ENCODE measurements around the gene COTL1.

DNA sequence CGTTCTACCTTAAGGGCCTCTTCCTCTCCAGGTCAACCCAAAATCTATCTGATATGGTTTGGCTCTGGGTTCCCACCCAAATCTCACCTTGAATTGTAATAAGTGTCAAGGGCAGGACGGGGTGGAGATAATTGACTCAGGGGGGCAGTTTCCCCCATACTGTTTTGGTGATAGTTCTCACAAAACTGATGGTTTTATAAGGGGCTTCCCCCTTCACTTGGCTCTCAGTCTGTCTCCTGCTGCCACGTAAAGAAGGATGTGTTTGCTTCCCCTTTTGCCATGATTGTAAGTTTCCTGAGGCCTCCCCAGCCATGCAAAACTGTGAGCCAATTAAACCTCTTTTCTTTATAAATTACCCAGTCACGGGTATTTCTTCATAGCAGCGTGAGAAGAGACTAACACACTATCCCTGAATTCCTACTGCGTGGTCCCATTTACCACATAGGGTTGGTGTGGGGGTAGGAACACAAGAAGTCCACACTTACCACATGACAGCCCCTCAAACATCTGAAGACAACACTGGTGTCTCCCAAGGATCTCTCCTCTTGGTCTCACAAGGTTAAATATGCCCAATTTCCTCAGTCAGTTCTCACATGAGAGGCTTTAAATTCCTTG is 8.2 kb downstream of the COTL1 start:
- no peak for TF ChIP-seq TAF1 (IDR thresholded peaks at IDR 0.05; ENCODE audit: borderline replicate concordance, insufficient read depth, low read length)
- no peak for TF ChIP-seq POLR2AphosphoS5 (IDR thresholded peaks at IDR 0.05; ENCODE audit: low read depth, low read length)
- no peak for TF ChIP-seq REST (IDR thresholded peaks at IDR 0.05; ENCODE audit: insufficient read depth in 1 of 2, low read depth in 2 of 2, low read length in 2 of 2)
- TF ChIP-seq FOXP2 (optimal IDR thresholded peaks at IDR 0.05; ENCODE audit: borderline replicate concordance, extremely low read depth, extremely low read length, insufficient read depth) = no peak
